ENCODE data around the gene LIM2. TPM values are rescaled to one million over a fixed set of nuclear protein-coding genes. Genes with fewer than 3 reads are reported as not detected.
"Not testable (repeated sequence)": the region's sequence is repeated elsewhere in the genome, so short reads cannot be mapped to it uniquely, and the experiment has no call there.

LIM2 gene
- total RNA-seq, 1 donor from 2014 or later: not detected

- intact Hi-C loops (cut with DNase I): no loop called here
- ATAC-seq (no peak), DNase-seq (ENCODE audit: low spot score) (no peak)
These were observed 10.4 kb upstream of the LIM2 start for GRCh38 chr19:51398096-51398704.

GRCh38 chr19:51397453-51397852, 9.7 kb upstream of the LIM2 start:
- intact Hi-C loops (cut with DNase I); DNase-seq (ENCODE audit: low spot score); ATAC-seq: not testable (repeated sequence)

- DNase-seq (ENCODE audit: low spot score) (no peak), ATAC-seq (no peak)
- intact Hi-C loops (cut with DNase I): no loop called here
These were observed 8.4 kb upstream of the LIM2 start for GRCh38 chr19:51396175-51396574.

- DNase-seq (ENCODE audit: low spot score) (peak; percentile 93), ATAC-seq (peak; percentile 98)
These were observed 6.5 kb upstream of the LIM2 start for GRCh38 chr19:51394050-51394836.

GRCh38 chr19:51392701-51393100, 4.9 kb upstream of the LIM2 start:
- DNase-seq (ENCODE audit: low spot score) (no peak), ATAC-seq (no peak)
- intact Hi-C loops (cut with DNase I): no loop called here

More at GRCh38 chr19:51394050-51394836, 6.5 kb upstream of the LIM2 start:
- intact Hi-C loops (cut with DNase I): no loop called here

- no peak for ATAC-seq
- intact Hi-C loops (cut with DNase I): no loop called here
- no peak for DNase-seq (ENCODE audit: low spot score)
These were observed 3.4 kb upstream of the LIM2 start for GRCh38 chr19:51391073-51391611.

- intact Hi-C loops (cut with DNase I): no loop called here
- ATAC-seq (no peak), DNase-seq (ENCODE audit: low spot score) (no peak)
These were observed 1.4 kb upstream of the LIM2 start for GRCh38 chr19:51389143-51389542.

- DNase-seq (ENCODE audit: low spot score): no peak
- intact Hi-C loops (cut with DNase I): no loop called here
- ATAC-seq: no peak
These were observed 773 bp downstream of the LIM2 start for GRCh38 chr19:51386882-51387520.

- DNase-seq (ENCODE audit: low spot score) (no peak), ATAC-seq (no peak)
- intact Hi-C loops (cut with DNase I): no loop called here
These were observed 5.8 kb downstream of the LIM2 start for GRCh38 chr19:51382004-51382403.

- intact Hi-C loops (cut with DNase I): no loop called here
- no peak for ATAC-seq
- no peak for DNase-seq (ENCODE audit: low spot score)
These were observed 7.4 kb downstream of the LIM2 start for GRCh38 chr19:51380379-51380778.

- ATAC-seq (no peak), DNase-seq (ENCODE audit: low spot score) (no peak)
- intact Hi-C loops (cut with DNase I): no loop called here
These were observed 10.4 kb downstream of the LIM2 start for GRCh38 chr19:51377422-51377821.

- ATAC-seq (no peak), DNase-seq (ENCODE audit: low spot score) (no peak)
- intact Hi-C loops (cut with DNase I): no loop called here
These were observed 12.1 kb downstream of the LIM2 start for GRCh38 chr19:51375504-51376221.

GRCh38 chr19:51372649-51373504, 14.9 kb downstream of the LIM2 start, which contains the start of gene NKG7:
Gene NKG7 (minus strand): TSS chr19:51372654. CDS start chr19:51372535, 119 bp downstream.
- ATAC-seq: no peak
- no peak for DNase-seq (ENCODE audit: low spot score)
- intact Hi-C loops (cut with DNase I): no loop called here

- no peak for ATAC-seq
- no peak for DNase-seq (ENCODE audit: low spot score)
- intact Hi-C loops (cut with DNase I): no loop called here
These were observed 15.6 kb downstream of the LIM2 start for GRCh38 chr19:51372021-51372648.

GRCh38 chr19:51371186-51371690, 16.5 kb downstream of the LIM2 start:
- no peak for DNase-seq (ENCODE audit: low spot score)
- ATAC-seq: no peak
- intact Hi-C loops (cut with DNase I): no loop called here

- DNase-seq (ENCODE audit: low spot score): no peak
- no peak for ATAC-seq
- intact Hi-C loops (cut with DNase I): no loop called here
These were observed 17.5 kb downstream of the LIM2 start for GRCh38 chr19:51370230-51370629.

- DNase-seq (ENCODE audit: low spot score) (no peak), ATAC-seq (no peak)
- intact Hi-C loops (cut with DNase I): no loop called here
These were observed 19.1 kb downstream of the LIM2 start, which contains the start of gene CLDND2 for GRCh38 chr19:51368366-51369282. Gene CLDND2 (minus strand): TSS chr19:51369003. CDS start chr19:51368577, 426 bp downstream.
